ENCODE data around the gene RHAG.

RHAG gene

DNA sequence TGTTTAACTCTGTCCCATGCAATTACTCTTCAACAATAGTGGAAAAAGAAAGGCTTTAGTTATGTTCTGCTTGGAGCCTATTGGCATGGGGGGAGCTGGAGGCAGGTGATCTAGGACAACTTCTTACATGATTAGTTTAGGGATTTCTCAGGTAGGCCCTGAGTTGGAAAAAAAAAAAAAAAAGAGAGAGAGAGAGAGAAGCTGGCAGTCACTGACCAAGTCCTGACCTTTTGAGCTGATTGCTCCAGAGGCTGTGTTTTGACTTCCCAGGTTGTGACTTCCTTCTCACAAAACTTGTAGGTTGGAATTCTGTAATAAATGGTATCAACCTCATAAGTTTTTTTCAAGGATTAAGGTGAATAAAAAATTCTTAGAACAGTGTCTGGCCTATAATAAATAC lies 78.4 kb downstream of the RHAG start:
- Histone ChIP-seq H3K27me3 (ENCODE audit: control insufficient read depth, insufficient read depth, low read length) (peaks cover 18% of the 10 kb centered on the region), H3K4me3 (ENCODE audit: low read length) (no peak overlapping the region), H3K9me3 (ENCODE audit: control insufficient read depth, low read depth, low read length) (no peaks in the 10 kb centered on the region), H3K4me1 (ENCODE audit: control insufficient read depth, low read depth, low read length) (peaks cover 12% of the 10 kb centered on the region), H3K27ac (ENCODE audit: low read length) (no peak overlapping the region), H3K9ac (ENCODE audit: low read length) (no peak overlapping the region), H3K36me3 (ENCODE audit: control insufficient read depth, low read depth, low read length) (peaks cover 13% of the 10 kb centered on the region)

DNA sequence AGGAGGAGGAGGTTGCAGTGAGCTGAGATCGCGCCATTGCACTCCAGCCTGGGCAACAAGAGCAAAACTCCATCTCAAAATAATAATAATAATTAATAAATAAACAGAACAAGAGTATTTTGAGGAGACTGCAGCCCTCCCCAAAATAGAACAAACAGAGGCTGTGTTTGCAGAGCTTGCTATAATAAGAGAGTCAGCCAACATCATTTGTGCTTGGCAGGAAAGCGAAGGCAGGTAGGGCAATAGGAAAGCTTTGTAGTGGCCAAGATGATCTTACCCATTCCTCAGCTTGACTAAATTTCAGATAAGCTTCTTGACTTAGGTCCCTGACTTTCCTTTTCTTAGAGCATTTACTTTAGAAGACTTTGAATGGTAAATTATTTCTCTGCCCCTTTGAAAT lies 79.5 kb downstream of the RHAG start:
- no peak overlapping the region for H3K27ac ChIP-seq (ENCODE audit: low read length)
- H3K27me3 ChIP-seq (ENCODE audit: control insufficient read depth, insufficient read depth, low read length) = peaks cover 18% of the 10 kb centered on the region
- H3K9me3 ChIP-seq (ENCODE audit: control insufficient read depth, low read depth, low read length) = no peaks in the 10 kb centered on the region
- H3K36me3 ChIP-seq (ENCODE audit: control insufficient read depth, low read depth, low read length) = peaks cover 13% of the 10 kb centered on the region
- H3K4me1 ChIP-seq (ENCODE audit: control insufficient read depth, low read depth, low read length) = peaks cover 19% of the 10 kb centered on the region
- no peak overlapping the region for H3K4me3 ChIP-seq (ENCODE audit: low read length)
- no peak overlapping the region for H3K9ac ChIP-seq (ENCODE audit: low read length)

- Histone ChIP-seq H3K4me3 (ENCODE audit: low read length) (no peak overlapping the region), H3K27ac (ENCODE audit: low read length) (no peak overlapping the region), H3K36me3 (ENCODE audit: control insufficient read depth, low read depth, low read length) (peaks cover 13% of the 10 kb centered on the region), H3K27me3 (ENCODE audit: control insufficient read depth, insufficient read depth, low read length) (peaks cover 18% of the 10 kb centered on the region), H3K4me1 (ENCODE audit: control insufficient read depth, low read depth, low read length) (peaks cover 20% of the 10 kb centered on the region), H3K9me3 (ENCODE audit: control insufficient read depth, low read depth, low read length) (no peaks in the 10 kb centered on the region), H3K9ac (ENCODE audit: low read length) (no peak overlapping the region)
Observed at GRCh38 chr6:49556429-49556837, 80.2 kb downstream of the RHAG start.

GRCh38 chr6:49555951-49556350 lies 80.7 kb downstream of the RHAG start:
- Histone ChIP-seq H3K9ac (ENCODE audit: low read length) (no peak overlapping the region), H3K27me3 (ENCODE audit: control insufficient read depth, insufficient read depth, low read length) (peaks cover 21% of the 10 kb centered on the region), H3K4me1 (ENCODE audit: control insufficient read depth, low read depth, low read length) (peaks cover 20% of the 10 kb centered on the region)

More at GRCh38 chr6:49555951-49556350, 80.7 kb downstream of the RHAG start:
- no peaks in the 10 kb centered on the region for H3K9me3 ChIP-seq (ENCODE audit: control insufficient read depth, low read depth, low read length)
- no peak overlapping the region for H3K27ac ChIP-seq (ENCODE audit: low read length)
- H3K36me3 ChIP-seq (ENCODE audit: control insufficient read depth, low read depth, low read length) = peaks cover 13% of the 10 kb centered on the region
- H3K4me3 ChIP-seq (ENCODE audit: low read length) = no peak overlapping the region
